ENCODE data around the gene ALAD. TPM values are rescaled to one million over a fixed set of nuclear protein-coding genes. Genes with fewer than 3 reads are reported as not detected.
A peak's percentile ranks its signal among the peaks of the same experiment; 100 is the strongest.

The ALAD gene
- total and polyA plus RNA-seq, 9 of the 15 experiments (the other 6 are each of a cell fraction or from before 2014, with no cell fraction given) = 1.3 to 12.7 (median 6.8) TPM

- TF ChIP-seq ZNF318 (IDR thresholded peaks at IDR 0.05; ENCODE audit: borderline replicate concordance in 1 of 2, low read depth in 1 of 2) (no peak), FOXK1 (CRISPR knock-in tag; IDR thresholded peaks at IDR 0.05; ENCODE audit: borderline replicate concordance) (no peak), TGIF2 (CRISPR knock-in tag; IDR thresholded peaks at IDR 0.05) (no peak), TRIM25 (IDR thresholded peaks at IDR 0.05; ENCODE audit: borderline replicate concordance) (no peak), BRD4 (IDR thresholded peaks at IDR 0.05) (no peak), GABPA (tag; conservative IDR thresholded peaks at IDR 0.05; ENCODE audit: low read depth) (0 out of 2 replicates have a peak, but pooled peaks have one; percentile 19), TAF1 (IDR thresholded peaks at IDR 0.05; ENCODE audit: control insufficient read depth, extremely low read depth, insufficient read depth, low read length, severe bottlenecking) (no peak), RBBP5 (IDR thresholded peaks at IDR 0.05; ENCODE audit: borderline replicate concordance, insufficient read depth, low read length, poor library complexity, severe bottlenecking) (no peak), ID3 (CRISPR knock-in tag; IDR thresholded peaks at IDR 0.05) (peak; percentile 73; the same call in 1 of the 2 replicates), ID3 (tag; IDR thresholded peaks at IDR 0.05) (peak; percentile 97), NCOR1 (IDR thresholded peaks at IDR 0.05) (no peak), ZNF354B (CRISPR knock-in tag; IDR thresholded peaks at IDR 0.05) (peak; percentile 91), HIVEP1 (CRISPR knock-in tag; IDR thresholded peaks at IDR 0.05) (peak; percentile 94), TBL1XR1 (IDR thresholded peaks at IDR 0.05; ENCODE audit: low read length in 2 of 2) (no peak), GTF2E2 (tag; IDR thresholded peaks at IDR 0.05) (no peak), TOE1 (IDR thresholded peaks at IDR 0.05; ENCODE audit: borderline replicate concordance) (no peak), TOE1 (CRISPR knock-in tag; IDR thresholded peaks at IDR 0.05; ENCODE audit: borderline replicate concordance, low read depth) (no peak)
These were observed 55.4 kb downstream of the ALAD start (continued) for GRCh38 chr9:113345671-113346070.
